Nephron (organoid): ENCODE results near the gene ZNF778.
"Not testable (repeated sequence)": the region's sequence is repeated elsewhere in the genome, so short reads cannot be mapped to it uniquely, and the experiment has no call there.

Source experiments
- H3K27ac Mint-ChIP-seq, 3 experiments: 2 replicates each; pipeline ENCODE4 v1.8.0; 2020; ENCODE audit warnings: mixed read lengths in 3 of 3, mild to moderate bottlenecking in 2 of 3, moderate library complexity in 1 of 3
- H3K27me3 Mint-ChIP-seq: 2 replicates; pipeline ENCODE4 v1.8.0; 2021; ENCODE audit warnings: low read depth, mild to moderate bottlenecking, moderate library complexity, mixed read lengths
- H3K36me3 Mint-ChIP-seq: 2 replicates; pipeline ENCODE4 v1.8.0; 2020; ENCODE audit warnings: low read depth, mixed read lengths
- H3K4me1 Mint-ChIP-seq: 2 replicates; pipeline ENCODE4 v1.8.0; 2020; ENCODE audit warnings: mixed read lengths
- H3K4me3 Mint-ChIP-seq, 3 experiments: 2 replicates each; pipeline ENCODE4 v1.8.0; 2020; ENCODE audit warnings: mild to moderate bottlenecking in 3 of 3, mixed read lengths in 3 of 3, moderate library complexity in 2 of 3
- H3K9me3 Mint-ChIP-seq: 2 replicates; pipeline ENCODE4 v1.8.0; 2020; ENCODE audit warnings: mixed read lengths
- CTCF ChIP-seq, 3 experiments: fragments of 200-600 bp; sonication (generic); IDR thresholded peaks; one replicate each; pipeline ENCODE4 v1.5.0; 2021; ENCODE audit warnings: antibody characterized with exemption in 3 of 3; ENCODE audit not compliant: unreplicated experiment in 3 of 3

Gene ZNF778

GRCh38 chr16:89246903-89247733 lies 29.6 kb downstream of the ZNF778 start:
- no peak for TF ChIP-seq CTCF (IDR thresholded peaks at IDR 0.05; ENCODE audit: unreplicated experiment in 3 of 3)
- peak overlapping the region; percentile 81 to 84 (median 81) for H3K4me3 Mint-ChIP-seq
- no peak overlapping the region for H3K27ac Mint-ChIP-seq
- H3K36me3 Mint-ChIP-seq = peaks cover 7% of the 10 kb centered on the region
- peaks cover 25% of the 10 kb centered on the region for H3K9me3 Mint-ChIP-seq
- H3K27me3 Mint-ChIP-seq = peaks cover 12% of the 10 kb centered on the region
- peaks cover 4% of the 10 kb centered on the region for H3K4me1 Mint-ChIP-seq

DNA sequence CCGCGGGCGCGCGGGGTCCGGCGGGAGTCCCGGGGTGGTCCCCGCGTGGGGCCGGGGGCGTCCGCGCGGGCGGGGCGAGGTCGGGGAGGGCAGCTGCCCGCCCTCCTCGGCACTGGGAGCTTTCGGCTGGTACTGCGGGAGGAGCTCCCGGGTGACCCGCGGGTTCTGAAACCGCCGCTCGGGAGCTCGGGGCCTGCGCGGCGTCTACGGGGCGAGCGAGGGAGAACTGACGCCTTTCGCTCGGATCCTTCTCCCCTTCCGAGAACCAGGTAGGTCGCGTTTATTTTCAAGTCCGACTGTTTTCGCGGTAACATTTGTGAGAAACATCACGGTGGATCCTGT lies 30.2 kb downstream of the ZNF778 start:
- Mint-ChIP-seq H3K9me3 (peaks cover 25% of the 10 kb centered on the region), H3K27me3 (peaks cover 12% of the 10 kb centered on the region), H3K4me3 (peak overlapping the region; percentile 69 to 76 (median 75))
- not testable (repeated sequence) for H3K4me1 Mint-ChIP-seq, H3K36me3 Mint-ChIP-seq, H3K27ac Mint-ChIP-seq

DNA sequence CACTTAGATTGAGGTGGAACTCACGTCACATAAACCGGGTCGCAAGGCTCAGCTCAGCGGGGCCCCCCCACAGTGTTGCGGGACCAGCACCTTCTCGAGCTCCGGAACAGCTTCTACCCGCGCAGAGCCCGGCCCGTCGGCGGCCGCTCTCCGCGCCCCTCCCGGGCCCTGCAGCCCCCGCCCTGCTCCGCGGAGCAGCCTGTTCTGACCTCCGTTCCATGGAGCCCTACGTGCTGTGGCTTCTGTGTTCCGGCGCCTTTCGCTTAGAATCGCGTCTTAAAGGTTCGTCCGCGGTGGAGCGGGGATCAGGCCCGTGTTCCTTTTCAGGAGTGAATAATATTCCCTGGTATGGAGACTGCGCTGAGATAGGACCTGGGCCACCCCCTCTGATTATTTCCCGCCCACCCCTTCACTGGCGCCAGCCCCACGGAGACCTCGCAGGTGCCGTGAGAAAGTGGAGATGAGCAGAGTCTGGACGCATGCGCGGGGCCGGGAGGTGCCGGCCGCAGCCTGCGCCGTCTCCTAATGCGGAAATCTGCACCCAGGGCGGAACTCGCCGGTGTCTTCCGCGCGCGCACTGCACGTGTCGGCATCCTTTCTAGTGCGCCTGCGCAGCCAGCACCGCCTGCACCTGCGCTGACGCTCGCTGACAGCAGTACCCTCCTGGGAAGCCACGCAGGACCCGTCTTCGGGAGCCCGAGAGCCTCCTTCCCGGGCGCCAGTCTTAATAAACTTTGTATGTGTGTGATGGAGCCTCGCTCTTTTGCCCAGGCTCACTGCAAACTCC lies 30.9 kb downstream of the ZNF778 start:
- Mint-ChIP-seq H3K27me3 (peaks cover 12% of the 10 kb centered on the region), H3K4me1 (no peaks in the 10 kb centered on the region), H3K4me3 (peak overlapping the region; percentile 69 to 76 (median 75)), H3K27ac (no peak overlapping the region), H3K9me3 (peaks cover 25% of the 10 kb centered on the region), H3K36me3 (peaks cover 7% of the 10 kb centered on the region)
- no peak for TF ChIP-seq CTCF (IDR thresholded peaks at IDR 0.05; ENCODE audit: unreplicated experiment in 3 of 3)

GRCh38 chr16:89253548-89254287 lies 36.2 kb downstream of the ZNF778 start:
- Mint-ChIP-seq H3K4me1 (no peaks in the 10 kb centered on the region), H3K9me3 (peaks cover 29% of the 10 kb centered on the region), H3K36me3 (peaks cover 12% of the 10 kb centered on the region), H3K27ac (no peak overlapping the region), H3K27me3 (peaks cover 28% of the 10 kb centered on the region), H3K4me3 (no peak overlapping the region)
- TF ChIP-seq CTCF (IDR thresholded peaks at IDR 0.05; ENCODE audit: unreplicated experiment in 3 of 3) = no peak

GRCh38 chr16:89256651-89257254 lies 39.2 kb downstream of the ZNF778 start:
- Mint-ChIP-seq H3K27ac (no peak overlapping the region), H3K27me3 (peaks cover 33% of the 10 kb centered on the region), H3K4me3 (no peak overlapping the region), H3K4me1 (no peaks in the 10 kb centered on the region), H3K9me3 (peaks cover 8% of the 10 kb centered on the region), H3K36me3 (peaks cover 4% of the 10 kb centered on the region)
- no peak for TF ChIP-seq CTCF (IDR thresholded peaks at IDR 0.05; ENCODE audit: unreplicated experiment in 3 of 3)
